Colonic mucosa (tissue), 4 donors: ENCODE data around the gene CISD2. TPM values are rescaled to one million over a fixed set of nuclear protein-coding genes. Genes with fewer than 3 reads are reported as not detected.
A peak's percentile ranks its signal among the peaks of the same experiment; 100 is the strongest.
"Not testable (repeated sequence)": the region's sequence is repeated elsewhere in the genome, so short reads cannot be mapped to it uniquely, and the experiment has no call there.

ENCODE experiments used
- DNase-seq: peaks from one replicate; pipeline ENCODE4 v3.0.0-alpha.2; 2020
- H3K27ac ChIP-seq: fragments of 200-600 bp; one replicate; pipeline ENCODE4 v1.8.0; 2021
- H3K27me3 ChIP-seq: fragments of 200-600 bp; one replicate; pipeline ENCODE4 v1.8.0; 2021
- H3K36me3 ChIP-seq: fragments of 200-600 bp; one replicate; pipeline ENCODE4 v1.8.0; 2021
- H3K4me1 ChIP-seq: fragments of 200-600 bp; one replicate; pipeline ENCODE4 v1.8.0; 2021; ENCODE audit warnings: mild to moderate bottlenecking
- H3K4me3 ChIP-seq: fragments of 200-600 bp; one replicate; pipeline ENCODE4 v1.8.0; 2021
- H3K9ac ChIP-seq, 2 donors: one replicate each; pipeline ENCODE4 v1.7.0; 2013; ENCODE audit warnings: control low read depth in 2 of 2, low read depth in 2 of 2, low read length in 2 of 2
- H3K9me3 ChIP-seq: fragments of 200-600 bp; one replicate; pipeline ENCODE4 v1.8.0; 2021
- CTCF ChIP-seq: fragments of 200-600 bp; IDR thresholded peaks from one replicate; pipeline ENCODE4 v1.8.0; 2022; ENCODE audit warnings: antibody characterized with exemption, mild to moderate bottlenecking
- intact Hi-C: fragments of 100-400 bp; cut with DNase I; formaldehyde crosslinking; loops from one replicate; pipeline ENCODE4 v1.14.1; 2022
- total RNA-seq, 2 donors: library from RNA; stranded (reverse); fragmentation: NEBNext Ultra II Directional in 1 of 2; extraction: Animal tissue kit (Norgen Biotek cat#: 25700) in 1 of 2; gene quantifications; one replicate each; pipeline ENCODE4 v1.2.1, GENCODE V29; 2021
- donor health status: healthy.
- donor health status: DM: no; HTN: no; CAD: no.
- donor health status: DM: no; HTN: no; CAD: no.

CISD2 gene
- total RNA-seq: 10 to 100 TPM; 30.7 to 41.5 TPM

DNA sequence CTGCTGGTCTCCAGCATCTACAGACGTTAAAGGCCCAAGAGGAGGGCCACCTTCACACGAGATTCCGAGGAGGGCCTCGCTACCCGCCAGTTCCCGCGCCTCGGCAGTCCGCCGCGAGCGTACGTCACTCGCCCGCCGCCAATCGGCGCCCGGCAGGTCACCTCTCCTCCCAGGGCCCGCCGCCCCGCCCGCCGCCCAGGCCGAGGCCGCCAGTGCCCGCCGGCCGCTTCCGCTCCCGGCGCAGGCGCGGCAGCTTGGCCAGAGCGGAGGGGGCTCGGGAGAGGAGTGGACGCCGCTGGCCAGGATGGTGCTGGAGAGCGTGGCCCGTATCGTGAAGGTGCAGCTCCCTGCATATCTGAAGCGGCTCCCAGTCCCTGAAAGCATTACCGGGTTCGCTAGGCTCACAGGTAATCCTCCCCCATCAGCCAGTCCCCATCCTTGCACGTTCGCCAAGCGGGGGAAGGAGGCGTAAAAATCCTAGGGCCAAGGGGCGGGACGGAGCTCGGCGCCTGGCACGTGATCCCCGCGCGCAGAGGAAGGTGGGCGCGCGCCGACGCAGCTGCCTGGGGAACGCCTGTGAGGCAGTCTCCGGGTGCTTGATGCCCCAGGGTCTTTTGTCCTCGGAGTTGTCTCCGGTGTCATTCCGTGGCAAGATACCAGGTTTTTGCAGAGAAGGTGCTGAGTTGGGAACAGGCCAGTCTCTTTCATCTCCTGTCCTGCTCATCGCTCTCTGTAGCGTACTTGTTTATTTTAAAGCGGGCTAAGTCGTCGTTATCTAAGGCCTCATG is at the start of gene CISD2:
TSS of gene CISD2 (plus strand) at position 212 of the 788 bp plus-strand sequence. CDS start at position 305, 93 bp downstream.
- intact Hi-C loops: loop anchor here (5.0 kb wide), 1 partner anchor 42 kb away; the partner anchor contains the start of gene UBE2D3
- H3K4me3 ChIP-seq: peak within 1 kb of the TSS; percentile 52
- no peaks in the 10 kb centered on the region for H3K4me1 ChIP-seq
- H3K36me3 ChIP-seq: no peaks in the 10 kb centered on the region
- H3K9ac ChIP-seq: peak within 1 kb of the TSS; percentile 72 to 75
- H3K27me3 ChIP-seq: no peaks in the 10 kb centered on the region
- DNase-seq: peak; percentile 93
- no peak for TF ChIP-seq CTCF
- H3K27ac ChIP-seq: peak within 1 kb of the TSS; percentile 97
- H3K9me3 ChIP-seq: no peaks in the 10 kb centered on the region

DNA sequence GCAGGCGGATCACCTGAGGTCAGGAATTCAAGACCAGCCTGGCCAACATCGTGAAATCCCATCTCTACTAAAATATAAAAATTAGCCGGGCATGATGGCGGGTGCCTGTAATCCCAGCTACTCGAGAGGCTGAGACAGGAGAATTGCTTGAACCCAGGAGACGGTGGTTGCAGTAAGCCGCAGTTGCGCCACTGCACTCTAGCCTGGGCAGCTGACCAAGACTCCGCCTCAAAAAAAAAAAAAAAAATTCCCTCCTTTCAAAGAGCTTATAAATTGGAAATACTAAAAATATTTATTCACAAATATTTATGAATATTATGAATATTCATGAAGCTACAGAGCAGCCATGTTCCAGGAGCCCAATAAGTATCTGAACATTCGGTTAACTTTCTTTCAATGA is 49.7 kb upstream of the CISD2 start:
- H3K9me3 ChIP-seq, H3K27ac ChIP-seq, intact Hi-C loops, H3K9ac ChIP-seq, DNase-seq, H3K36me3 ChIP-seq, H3K27me3 ChIP-seq, H3K4me3 ChIP-seq: not testable (repeated sequence)
- peaks cover 12% of the 10 kb centered on the region for H3K4me1 ChIP-seq

DNA sequence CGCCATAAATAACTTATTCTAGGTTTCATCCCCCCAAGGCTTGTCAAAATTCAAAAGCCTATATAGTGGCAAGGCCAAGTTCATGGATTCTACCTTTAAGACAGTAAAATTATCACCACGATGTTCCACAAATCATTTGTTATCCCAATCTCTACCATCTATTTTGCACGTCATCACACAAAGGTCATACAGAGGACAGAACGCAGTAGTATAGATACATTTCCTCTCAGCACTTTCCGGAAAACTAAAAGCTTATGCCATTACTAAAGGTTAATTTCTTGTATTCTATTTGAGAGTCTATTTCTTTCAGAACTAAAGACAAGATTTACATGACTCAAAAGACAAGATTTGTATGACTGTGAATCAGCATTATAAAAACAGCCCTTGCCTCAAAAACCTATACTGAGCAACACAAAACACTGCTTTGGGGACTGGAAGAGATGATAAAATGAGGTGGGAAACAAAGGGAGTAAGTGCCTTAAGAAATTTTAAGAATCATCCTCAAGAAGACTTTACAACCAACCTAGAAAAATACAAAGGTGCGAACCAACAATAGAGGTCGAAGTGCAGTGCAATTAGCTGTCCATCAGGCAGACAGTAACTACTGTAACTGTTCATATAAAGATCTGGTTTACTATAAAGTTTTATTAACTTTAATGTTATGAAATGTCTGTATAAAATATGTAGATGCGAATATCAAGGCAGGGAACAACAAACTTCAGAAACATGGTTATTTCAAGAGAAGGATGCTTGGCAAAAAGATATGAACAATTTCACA is 49.0 kb upstream of the CISD2 start:
- DNase-seq: no peak
- no peaks in the 10 kb centered on the region for H3K36me3 ChIP-seq
- no peak overlapping the region for H3K27ac ChIP-seq
- H3K9me3 ChIP-seq: no peaks in the 10 kb centered on the region
- H3K4me3 ChIP-seq: no peak overlapping the region
- H3K27me3 ChIP-seq: no peaks in the 10 kb centered on the region
- intact Hi-C loops: loop anchor here (10.0 kb wide), 1 partner anchor 385 kb away; no protein-coding TSS in a partner anchor
- peaks cover 12% of the 10 kb centered on the region for H3K4me1 ChIP-seq
- no peak for TF ChIP-seq CTCF
- H3K9ac ChIP-seq: no peak overlapping the region

DNA sequence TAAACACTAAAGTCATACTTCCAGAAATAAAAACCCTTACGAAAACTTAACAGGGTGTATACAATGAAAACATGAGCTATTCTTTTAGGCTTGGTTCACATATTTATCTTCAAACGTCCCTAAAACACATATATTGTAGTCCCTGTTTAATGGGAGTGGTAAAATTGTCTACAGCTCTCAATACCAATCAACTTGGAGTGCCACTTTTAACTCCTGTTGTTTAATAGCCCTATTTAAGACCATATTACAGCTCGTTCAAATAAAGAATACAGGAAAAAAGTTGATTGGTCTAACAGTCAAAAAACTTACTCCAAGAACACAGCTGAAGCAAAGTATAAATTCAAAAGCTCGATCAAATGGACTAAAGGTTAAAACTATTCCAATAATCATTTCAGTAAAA is 45.3 kb upstream of the CISD2 start:
- Histone ChIP-seq H3K4me1 (peaks cover 12% of the 10 kb centered on the region), H3K27me3 (no peaks in the 10 kb centered on the region), H3K27ac (no peak overlapping the region), H3K9me3 (no peaks in the 10 kb centered on the region), H3K36me3 (no peaks in the 10 kb centered on the region), H3K9ac (peak overlapping the region in 1 of 2 donors; percentile 48), H3K4me3 (peak overlapping the region; percentile 82)
- no peak for TF ChIP-seq CTCF
- intact Hi-C loops: loop anchor here (10.0 kb wide), 1 partner anchor 389 kb away; no protein-coding TSS in a partner anchor
- DNase-seq: no peak

DNA sequence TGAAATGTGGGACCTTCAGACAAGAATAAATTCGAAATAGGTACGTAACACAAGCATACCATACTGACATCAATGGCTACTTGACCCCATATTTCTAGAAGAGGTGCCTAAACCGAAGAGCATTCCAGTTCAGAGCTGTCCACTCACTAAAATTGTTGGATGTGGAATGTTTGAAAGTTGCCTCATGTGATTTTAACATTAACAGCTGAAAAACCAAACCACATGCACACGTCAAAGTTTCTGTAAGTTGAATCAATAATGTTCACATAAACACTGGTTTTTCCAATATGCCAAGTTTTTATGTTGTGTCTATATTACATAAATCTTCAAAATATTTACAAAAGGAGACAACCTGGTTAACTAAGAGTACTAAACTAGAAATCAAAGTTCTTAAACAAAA is 44.9 kb upstream of the CISD2 start:
- H3K9ac ChIP-seq: peak overlapping the region in 1 of 2 donors; percentile 48
- no peak for DNase-seq
- TF ChIP-seq CTCF: no peak
- peak overlapping the region; percentile 82 for H3K4me3 ChIP-seq
- H3K4me1 ChIP-seq: peaks cover 13% of the 10 kb centered on the region
- H3K9me3 ChIP-seq: no peaks in the 10 kb centered on the region
- H3K27ac ChIP-seq: peak overlapping the region; percentile 100
- no peaks in the 10 kb centered on the region for H3K27me3 ChIP-seq
- intact Hi-C loops: loop anchor here (10.0 kb wide), 1 partner anchor 389 kb away; no protein-coding TSS in a partner anchor
- no peaks in the 10 kb centered on the region for H3K36me3 ChIP-seq
